Measurements from ENCODE around the gene RGS12. TPM values are rescaled to one million over a fixed set of nuclear protein-coding genes. Genes with fewer than 3 reads are reported as not detected.

The RGS12 gene
- total and polyA plus RNA-seq, 2 experiments from 2014 or later, result 9.3 to 13.2 TPM

GRCh38 chr4:3254302-3255131 lies 38.3 kb upstream of the RGS12 start:
- no peaks in the 10 kb centered on the region for H4K20me1 ChIP-seq (ENCODE audit: insufficient read depth)
- H3K79me2 ChIP-seq (ENCODE audit: insufficient read depth), result no peaks in the 10 kb centered on the region
- no peaks in the 10 kb centered on the region for H3K36me3 ChIP-seq (ENCODE audit: low read depth)
- no peaks in the 10 kb centered on the region for H3F3A ChIP-seq (ENCODE audit: insufficient read depth)
- no peaks in the 10 kb centered on the region for H3K9me2 ChIP-seq (ENCODE audit: insufficient read depth)
- DNase-seq, result no peak
- TF ChIP-seq EZH2 (IDR thresholded peaks at IDR 0.05; ENCODE audit: insufficient read depth, poor library complexity, severe bottlenecking), result no peak
- TF ChIP-seq EZH2phosphoT487 (IDR thresholded peaks at IDR 0.05; ENCODE audit: insufficient read depth, low read depth), result no peak
- H3K4me3 ChIP-seq, result no peak overlapping the region
- no peaks in the 10 kb centered on the region for H3K4me1 ChIP-seq (ENCODE audit: insufficient read depth)
- no peak overlapping the region for H3K4me2 ChIP-seq (ENCODE audit: unreplicated experiment)
- no peak overlapping the region for H3K9ac ChIP-seq
- no peaks in the 10 kb centered on the region for H3K9me3 ChIP-seq (ENCODE audit: low read depth)
- no peak overlapping the region for H3K27ac ChIP-seq
- no peaks in the 10 kb centered on the region for H3K27me3 ChIP-seq (replicated peaks; ENCODE audit: insufficient read depth)
- H2AFZ ChIP-seq, result no peak overlapping the region
- in situ Hi-C loops (cut with MboI), result no loop called here
- WGBS, 2 experiments (ENCODE audit: low coverage in 1 of 2, low lambda C conversion rate in 2 of 2, missing lambda C conversion rate in 2 of 2), result 73 to 74% methylated on average over 14 of the region's 14 CpGs

GRCh38 chr4:3255611-3256186 lies 37.1 kb upstream of the RGS12 start:
- H3K27me3 ChIP-seq (replicated peaks; ENCODE audit: insufficient read depth), result no peaks in the 10 kb centered on the region
- H3K9me3 ChIP-seq (ENCODE audit: low read depth), result no peaks in the 10 kb centered on the region
- no peak for DNase-seq
- no peaks in the 10 kb centered on the region for H3K36me3 ChIP-seq (ENCODE audit: low read depth)
- 92 to 96% methylated on average over 29 to 35 of the region's 36 CpGs for WGBS, 2 experiments (ENCODE audit: low coverage in 1 of 2, low lambda C conversion rate in 2 of 2, missing lambda C conversion rate in 2 of 2)
- H4K20me1 ChIP-seq (ENCODE audit: insufficient read depth), result no peaks in the 10 kb centered on the region
- H3K9ac ChIP-seq, result no peak overlapping the region
- H3K79me2 ChIP-seq (ENCODE audit: insufficient read depth), result no peaks in the 10 kb centered on the region
- TF ChIP-seq EZH2 (IDR thresholded peaks at IDR 0.05; ENCODE audit: insufficient read depth, poor library complexity, severe bottlenecking), result no peak
- no peak for TF ChIP-seq EZH2phosphoT487 (IDR thresholded peaks at IDR 0.05; ENCODE audit: insufficient read depth, low read depth)
- H3K4me2 ChIP-seq (ENCODE audit: unreplicated experiment), result no peak overlapping the region
- no peaks in the 10 kb centered on the region for H3K4me1 ChIP-seq (ENCODE audit: insufficient read depth)
- H3F3A ChIP-seq (ENCODE audit: insufficient read depth), result no peaks in the 10 kb centered on the region
- no peak overlapping the region for H2AFZ ChIP-seq
- no peaks in the 10 kb centered on the region for H3K9me2 ChIP-seq (ENCODE audit: insufficient read depth)
- H3K4me3 ChIP-seq, result no peak overlapping the region
- in situ Hi-C loops (cut with MboI), result no loop called here
- H3K27ac ChIP-seq, result no peak overlapping the region

GRCh38 chr4:3256230-3257102 lies 36.4 kb upstream of the RGS12 start:
- in situ Hi-C loops (cut with MboI), result no loop called here
- H3K9me3 ChIP-seq (ENCODE audit: low read depth), result no peaks in the 10 kb centered on the region
- no peaks in the 10 kb centered on the region for H3K9me2 ChIP-seq (ENCODE audit: insufficient read depth)
- H2AFZ ChIP-seq, result no peak overlapping the region
- no peak overlapping the region for H3K4me2 ChIP-seq (ENCODE audit: unreplicated experiment)
- no peaks in the 10 kb centered on the region for H3K27me3 ChIP-seq (replicated peaks; ENCODE audit: insufficient read depth)
- 82% methylated on average over 21 of the region's 21 CpGs for WGBS, 2 experiments (ENCODE audit: low coverage in 1 of 2, low lambda C conversion rate in 2 of 2, missing lambda C conversion rate in 2 of 2)
- H3K4me3 ChIP-seq, result no peak overlapping the region
- no peaks in the 10 kb centered on the region for H4K20me1 ChIP-seq (ENCODE audit: insufficient read depth)
- H3K36me3 ChIP-seq (ENCODE audit: low read depth), result no peaks in the 10 kb centered on the region
- H3K79me2 ChIP-seq (ENCODE audit: insufficient read depth), result no peaks in the 10 kb centered on the region
- TF ChIP-seq EZH2 (IDR thresholded peaks at IDR 0.05; ENCODE audit: insufficient read depth, poor library complexity, severe bottlenecking), result no peak
- TF ChIP-seq EZH2phosphoT487 (IDR thresholded peaks at IDR 0.05; ENCODE audit: insufficient read depth, low read depth), result no peak
- H3K9ac ChIP-seq, result no peak overlapping the region
- no peak overlapping the region for H3K27ac ChIP-seq
- no peak for DNase-seq
- no peaks in the 10 kb centered on the region for H3F3A ChIP-seq (ENCODE audit: insufficient read depth)
- no peaks in the 10 kb centered on the region for H3K4me1 ChIP-seq (ENCODE audit: insufficient read depth)

- Histone ChIP-seq H3K4me2 (ENCODE audit: unreplicated experiment) (no peak overlapping the region), H3K4me3 (no peak overlapping the region), H3K27ac (no peak overlapping the region), H3K36me3 (ENCODE audit: low read depth) (no peaks in the 10 kb centered on the region), H3K27me3 (replicated peaks; ENCODE audit: insufficient read depth) (no peaks in the 10 kb centered on the region), H3K9ac (no peak overlapping the region), H3K9me2 (ENCODE audit: insufficient read depth) (no peaks in the 10 kb centered on the region), H4K20me1 (ENCODE audit: insufficient read depth) (no peaks in the 10 kb centered on the region), H3F3A (ENCODE audit: insufficient read depth) (no peaks in the 10 kb centered on the region), H3K4me1 (ENCODE audit: insufficient read depth) (no peaks in the 10 kb centered on the region), H2AFZ (no peak overlapping the region), H3K79me2 (ENCODE audit: insufficient read depth) (no peaks in the 10 kb centered on the region), H3K9me3 (ENCODE audit: low read depth) (no peaks in the 10 kb centered on the region)
- DNase-seq, result no peak
- TF ChIP-seq EZH2 (IDR thresholded peaks at IDR 0.05; ENCODE audit: insufficient read depth, poor library complexity, severe bottlenecking), result no peak
- no peak for TF ChIP-seq EZH2phosphoT487 (IDR thresholded peaks at IDR 0.05; ENCODE audit: insufficient read depth, low read depth)
- in situ Hi-C loops (cut with MboI), result no loop called here
- WGBS, 2 experiments (ENCODE audit: low coverage in 1 of 2, low lambda C conversion rate in 2 of 2, missing lambda C conversion rate in 2 of 2), result 88 to 92% methylated on average over 9 of the region's 9 CpGs
These were observed 35.7 kb upstream of the RGS12 start for GRCh38 chr4:3257103-3257555.

Data from GM23248 (cell line).